ENCODE measurements around the gene ABCB9. TPM values are rescaled to one million over a fixed set of nuclear protein-coding genes. Genes with fewer than 3 reads are reported as not detected.

The ABCB9 gene
- total RNA-seq, 1 experiment from 2014 or later = 1.7 TPM

DNA sequence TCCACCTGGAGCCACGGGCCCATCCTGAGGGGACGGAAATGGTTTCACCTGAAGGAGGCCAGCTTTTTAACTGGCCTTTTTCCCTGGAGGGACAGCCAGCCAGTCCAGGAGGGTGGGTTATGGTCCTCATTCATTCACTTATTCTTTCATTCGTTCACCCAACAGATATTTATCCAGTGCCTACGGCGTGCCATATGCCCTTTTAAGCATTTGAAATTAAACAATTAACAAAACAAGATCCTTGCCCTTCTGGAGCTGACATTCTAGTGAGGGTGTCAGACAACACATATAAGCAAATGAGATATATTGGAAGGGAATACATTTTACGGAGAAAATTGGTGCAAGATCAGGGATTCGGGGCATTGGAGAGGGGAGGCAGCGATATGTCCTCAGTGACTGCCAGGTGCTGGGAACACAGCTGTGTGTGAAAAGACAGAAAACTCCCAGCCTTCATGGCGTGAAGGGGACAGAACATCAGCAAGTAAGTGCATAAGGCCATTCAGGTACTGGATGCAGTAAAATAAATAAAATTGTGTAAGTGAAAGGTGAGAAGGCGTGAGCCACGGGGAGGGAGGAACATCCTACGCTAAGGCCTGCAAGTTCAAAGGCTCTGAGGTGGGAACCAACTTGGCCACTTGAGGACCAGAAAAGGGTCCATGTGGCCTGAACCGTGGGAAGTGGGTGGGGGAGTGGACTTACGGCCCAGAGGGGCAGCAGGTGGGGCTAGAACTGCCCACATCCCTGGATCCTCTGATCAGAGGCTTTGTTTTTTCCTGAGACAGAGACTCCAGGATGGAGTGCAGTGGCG lies 684 bp upstream of the ABCB9 start:
- H3K36me3 ChIP-seq (replicated peaks; ENCODE audit: control insufficient read depth, insufficient read depth, low read length) = no peaks in the 10 kb centered on the region
- H3K27me3 ChIP-seq (ENCODE audit: control insufficient read depth, insufficient read depth, low read length) = peaks cover 3% of the 10 kb centered on the region
- H3K4me3 ChIP-seq (ENCODE audit: insufficient read depth, low read depth, low read length) = no peak overlapping the region
- DNase-seq = no peak

DNA sequence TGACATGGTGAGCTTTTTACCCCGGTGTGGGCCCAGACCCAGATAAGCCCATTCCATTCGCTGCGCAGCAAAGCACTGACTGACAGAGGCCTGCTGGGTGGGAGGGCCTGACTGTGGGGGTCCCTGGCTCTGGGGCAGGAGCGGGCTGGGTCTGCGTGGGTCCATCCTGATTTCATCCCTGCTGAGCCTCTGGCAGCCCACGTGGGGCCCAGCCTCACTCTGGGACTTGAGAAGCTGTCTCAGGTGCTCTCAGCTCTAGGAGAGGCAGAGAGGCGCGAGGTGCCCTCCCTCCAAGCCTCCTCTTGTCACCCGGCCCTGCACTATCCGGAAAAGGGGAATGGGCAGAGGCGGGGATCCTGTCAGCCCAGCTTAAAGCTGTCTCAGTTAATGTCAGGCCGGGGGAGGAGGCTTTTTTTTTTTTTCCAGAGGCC lies 927 bp downstream of the ABCB9 start:
- H3K27me3 ChIP-seq (ENCODE audit: control insufficient read depth, insufficient read depth, low read length) = peaks cover 3% of the 10 kb centered on the region
- H3K36me3 ChIP-seq (replicated peaks; ENCODE audit: control insufficient read depth, insufficient read depth, low read length) = no peaks in the 10 kb centered on the region
- no peak overlapping the region for H3K4me3 ChIP-seq (ENCODE audit: insufficient read depth, low read depth, low read length)
- DNase-seq = peak; percentile 76

DNA sequence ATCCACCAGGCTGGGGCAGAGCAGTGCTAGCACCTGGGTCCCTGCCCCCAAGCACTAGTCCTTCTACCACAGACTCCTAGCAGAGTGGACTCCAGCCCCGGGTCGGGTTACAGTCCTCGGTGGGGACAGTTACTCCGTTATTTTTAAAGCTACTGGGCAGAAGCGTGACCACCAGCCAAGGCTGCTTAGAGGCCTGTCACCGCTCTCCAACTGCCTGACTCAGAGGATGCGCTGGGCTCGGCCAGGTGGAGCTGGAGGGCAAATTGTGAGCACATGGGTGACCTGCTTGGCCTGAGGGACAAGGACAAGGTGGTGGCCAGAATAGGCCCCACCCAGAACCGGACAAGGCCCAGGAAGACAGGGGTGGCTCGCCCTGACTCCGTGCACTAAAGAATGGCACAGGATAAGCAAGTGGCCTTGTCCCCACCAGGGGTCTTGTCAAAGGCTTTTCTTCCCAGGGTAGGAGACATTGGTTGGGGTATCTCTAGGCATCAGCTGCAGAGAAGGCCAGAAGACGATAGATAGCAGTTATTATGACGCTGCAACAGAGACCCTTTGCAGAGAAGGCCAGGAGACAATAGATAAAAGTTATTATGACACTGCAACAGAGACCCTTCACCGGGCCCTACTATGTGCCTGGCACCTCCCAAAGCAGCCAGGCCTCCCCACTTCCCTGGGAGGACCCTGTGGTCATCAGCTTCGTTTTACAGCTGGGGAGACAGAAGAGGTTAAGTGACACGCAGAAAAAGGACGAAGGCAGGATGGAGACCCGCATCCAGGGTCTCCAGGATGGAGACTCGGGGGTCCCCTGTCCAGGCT lies 1.6 kb downstream of the ABCB9 start:
- Histone ChIP-seq H3K4me3 (ENCODE audit: insufficient read depth, low read depth, low read length) (no peak overlapping the region), H3K27me3 (ENCODE audit: control insufficient read depth, insufficient read depth, low read length) (peaks cover 3% of the 10 kb centered on the region)

DNA sequence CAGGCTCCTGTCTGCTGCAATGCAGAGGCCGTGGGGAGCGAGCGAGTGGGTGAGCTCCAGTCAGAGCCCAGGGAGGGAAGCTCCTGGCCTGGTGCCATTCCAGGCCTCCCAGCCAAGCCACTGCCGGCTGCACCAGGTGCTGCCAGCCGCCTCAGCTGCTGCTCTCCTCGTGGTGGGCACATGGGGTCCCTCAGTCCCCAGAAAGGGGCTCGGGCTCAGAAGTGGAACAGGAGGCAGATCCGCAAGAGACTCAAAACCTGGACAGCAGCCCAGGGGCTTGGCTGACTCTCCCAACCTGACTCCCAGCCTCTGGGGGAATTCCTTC lies 2.4 kb downstream of the ABCB9 start:
- no peak for DNase-seq

More for the DNA sequence above, 1.6 kb downstream of the ABCB9 start:
- no peaks in the 10 kb centered on the region for H3K36me3 ChIP-seq (replicated peaks; ENCODE audit: control insufficient read depth, insufficient read depth, low read length)
- DNase-seq = no peak

GRCh38 chr12:122961531-122962329 lies 4.5 kb downstream of the ABCB9 start:
- DNase-seq = no peak
- peaks cover 3% of the 10 kb centered on the region for H3K27me3 ChIP-seq (ENCODE audit: control insufficient read depth, insufficient read depth, low read length)
- no peak overlapping the region for H3K4me3 ChIP-seq (ENCODE audit: insufficient read depth, low read depth, low read length)

More for the DNA sequence above, 2.4 kb downstream of the ABCB9 start:
- Histone ChIP-seq H3K4me3 (ENCODE audit: insufficient read depth, low read depth, low read length) (no peak overlapping the region), H3K36me3 (replicated peaks; ENCODE audit: control insufficient read depth, insufficient read depth, low read length) (no peaks in the 10 kb centered on the region), H3K27me3 (ENCODE audit: control insufficient read depth, insufficient read depth, low read length) (peaks cover 3% of the 10 kb centered on the region)

GRCh38 chr12:122960193-122960569 lies 6.1 kb downstream of the ABCB9 start:
- no peak for DNase-seq
- no peaks in the 10 kb centered on the region for H3K36me3 ChIP-seq (replicated peaks; ENCODE audit: control insufficient read depth, insufficient read depth, low read length)
- no peaks in the 10 kb centered on the region for H3K27me3 ChIP-seq (ENCODE audit: control insufficient read depth, insufficient read depth, low read length)
- no peak overlapping the region for H3K4me3 ChIP-seq (ENCODE audit: insufficient read depth, low read depth, low read length)

More at GRCh38 chr12:122961531-122962329, 4.5 kb downstream of the ABCB9 start:
- H3K36me3 ChIP-seq (replicated peaks; ENCODE audit: control insufficient read depth, insufficient read depth, low read length) = no peaks in the 10 kb centered on the region

DNA sequence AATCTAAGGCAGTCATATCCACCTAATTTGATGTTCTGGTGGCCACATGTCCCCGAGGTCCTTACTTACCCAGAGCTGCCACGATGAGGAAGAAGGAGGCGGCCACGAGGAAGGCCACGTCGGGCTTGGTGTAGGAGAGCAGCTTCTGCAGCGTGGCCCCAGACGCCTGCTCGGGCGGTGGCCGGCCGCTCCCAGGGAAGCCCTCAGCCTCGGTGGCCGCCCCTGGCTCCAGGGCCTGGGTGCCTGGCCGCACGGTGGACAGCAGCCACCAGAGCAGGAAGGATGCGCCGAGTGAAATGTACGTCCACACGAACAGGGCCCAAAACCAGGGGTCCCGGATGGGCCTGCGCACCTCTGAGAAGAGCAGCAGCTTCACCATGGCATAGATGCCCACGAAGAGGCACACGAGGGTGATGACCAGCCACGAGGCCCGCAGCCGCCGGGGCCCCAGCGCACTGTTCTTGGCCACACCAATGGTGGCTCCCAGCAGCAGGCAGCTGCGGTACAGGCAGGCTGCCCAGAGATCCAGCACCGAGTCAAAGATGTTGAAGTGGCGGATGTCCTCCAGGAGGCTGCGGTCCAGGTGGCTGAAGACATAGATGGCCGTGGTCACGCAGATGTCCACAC lies 6.6 kb downstream of the ABCB9 start:
- Histone ChIP-seq H3K4me3 (ENCODE audit: insufficient read depth, low read depth, low read length) (no peak overlapping the region), H3K27me3 (ENCODE audit: control insufficient read depth, insufficient read depth, low read length) (no peaks in the 10 kb centered on the region), H3K36me3 (replicated peaks; ENCODE audit: control insufficient read depth, insufficient read depth, low read length) (no peaks in the 10 kb centered on the region)
- DNase-seq = no peak

- Histone ChIP-seq H3K27me3 (ENCODE audit: control insufficient read depth, insufficient read depth, low read length) (no peaks in the 10 kb centered on the region), H3K4me3 (ENCODE audit: insufficient read depth, low read depth, low read length) (no peak overlapping the region), H3K36me3 (replicated peaks; ENCODE audit: control insufficient read depth, insufficient read depth, low read length) (no peaks in the 10 kb centered on the region)
- no peak for DNase-seq
Measured at GRCh38 chr12:122958198-122958888, 7.9 kb downstream of the ABCB9 start.

DNA sequence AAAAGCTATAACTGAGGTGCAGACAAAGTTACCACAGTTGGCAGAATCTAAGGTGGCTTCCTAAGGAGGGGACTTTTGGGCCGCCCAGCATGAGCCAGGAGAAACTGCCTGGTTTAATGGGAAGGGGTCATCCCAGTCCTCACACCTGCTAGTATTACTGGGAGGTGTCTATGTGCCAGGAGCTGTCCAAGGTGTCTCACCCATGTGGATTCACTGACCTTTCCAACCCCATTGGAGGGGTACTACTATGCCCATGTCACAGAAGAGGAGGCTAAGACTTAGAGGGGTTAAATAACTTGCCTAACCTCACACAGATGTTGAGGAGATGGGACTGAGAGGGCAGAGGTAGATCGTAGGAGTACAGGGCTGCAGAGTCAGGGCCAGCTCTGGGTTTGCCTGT lies 10.2 kb downstream of the ABCB9 start:
- no peaks in the 10 kb centered on the region for H3K36me3 ChIP-seq (replicated peaks; ENCODE audit: control insufficient read depth, insufficient read depth, low read length)
- no peak overlapping the region for H3K4me3 ChIP-seq (ENCODE audit: insufficient read depth, low read depth, low read length)
- DNase-seq = peak; percentile 14
- H3K27me3 ChIP-seq (ENCODE audit: control insufficient read depth, insufficient read depth, low read length) = no peaks in the 10 kb centered on the region

GRCh38 chr12:122955156-122955555 lies 11.1 kb downstream of the ABCB9 start:
- Histone ChIP-seq H3K27me3 (ENCODE audit: control insufficient read depth, insufficient read depth, low read length) (no peaks in the 10 kb centered on the region), H3K36me3 (replicated peaks; ENCODE audit: control insufficient read depth, insufficient read depth, low read length) (no peaks in the 10 kb centered on the region), H3K4me3 (ENCODE audit: insufficient read depth, low read depth, low read length) (no peak overlapping the region)
- DNase-seq = peak; percentile 14

DNA sequence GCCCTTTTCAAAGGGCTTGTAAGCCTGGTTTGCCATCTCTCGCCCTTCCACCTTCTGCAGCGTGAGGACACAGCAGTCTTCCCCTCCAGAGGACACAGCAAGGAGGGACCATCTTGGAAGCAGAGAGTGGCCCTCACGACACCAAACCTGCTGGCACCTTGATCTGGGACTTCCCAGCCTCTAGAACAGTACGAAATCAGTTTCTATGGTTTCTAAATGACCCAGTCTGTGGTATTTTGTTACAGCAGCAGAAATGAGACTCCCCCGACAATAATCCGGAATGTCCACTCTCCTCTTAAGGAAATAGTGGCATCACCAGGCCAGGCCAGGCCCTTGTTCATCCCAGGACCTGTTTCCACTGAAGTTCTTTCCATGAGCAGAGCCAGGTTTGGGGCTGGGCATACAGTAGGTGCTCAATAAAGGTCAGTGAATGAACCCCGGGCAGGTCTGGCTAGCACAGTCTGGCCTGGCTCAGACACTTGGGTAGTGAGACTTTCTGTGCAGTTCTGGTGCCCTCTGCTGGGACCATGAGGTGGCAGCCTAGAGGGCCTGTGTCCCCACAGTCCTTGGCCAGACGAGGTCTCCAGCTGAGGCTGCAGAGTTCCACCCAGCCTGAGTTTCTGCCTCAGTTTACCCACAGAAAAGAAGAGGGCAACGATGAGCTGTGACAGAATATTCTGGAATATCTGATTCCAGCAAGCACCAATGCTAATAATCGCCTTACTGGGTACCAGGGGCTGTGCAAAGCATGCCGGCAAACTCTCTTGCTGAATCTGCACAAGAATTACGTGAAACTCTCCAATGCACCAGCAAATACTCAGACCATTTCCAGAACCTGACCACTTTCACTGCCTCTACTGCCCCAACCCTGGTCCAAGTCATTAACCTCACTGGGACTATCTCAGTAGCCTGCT lies 14.0 kb downstream of the ABCB9 start:
- Histone ChIP-seq H3K36me3 (replicated peaks; ENCODE audit: control insufficient read depth, insufficient read depth, low read length) (no peaks in the 10 kb centered on the region), H3K27me3 (ENCODE audit: control insufficient read depth, insufficient read depth, low read length) (no peaks in the 10 kb centered on the region), H3K4me3 (ENCODE audit: insufficient read depth, low read depth, low read length) (no peak overlapping the region)
- peak; percentile 91 for DNase-seq

DNA sequence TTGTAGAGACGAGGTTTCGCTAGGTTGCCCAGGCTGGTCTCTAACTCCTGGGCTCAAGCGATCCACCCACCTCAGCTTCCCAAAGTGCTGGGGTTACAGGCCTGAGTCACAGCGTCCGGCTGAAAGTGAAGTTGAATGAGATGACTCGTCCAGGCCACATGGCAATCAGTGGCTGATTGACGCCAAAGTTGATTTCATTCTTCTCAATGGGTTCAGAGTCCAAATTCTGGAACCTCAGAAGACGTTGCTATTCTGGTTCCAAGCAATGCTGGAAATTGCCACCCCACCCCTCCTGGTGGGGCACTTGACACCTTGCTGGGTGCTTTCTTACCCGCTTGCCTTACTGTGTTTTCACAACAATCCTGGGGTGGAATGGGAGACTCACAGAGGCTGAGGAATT lies 14.9 kb downstream of the ABCB9 start:
- DNase-seq = no peak
- no peak overlapping the region for H3K4me3 ChIP-seq (ENCODE audit: insufficient read depth, low read depth, low read length)
- H3K36me3 ChIP-seq (replicated peaks; ENCODE audit: control insufficient read depth, insufficient read depth, low read length) = no peaks in the 10 kb centered on the region
- H3K27me3 ChIP-seq (ENCODE audit: control insufficient read depth, insufficient read depth, low read length) = no peaks in the 10 kb centered on the region

All from H7 (cell line).